ENCODE measurements around the gene MCTP1. TPM values are rescaled to one million over a fixed set of nuclear protein-coding genes. Genes with fewer than 3 reads are reported as not detected.

The MCTP1 gene
- total RNA-seq, 1 donor from 2014 or later: 12.8 TPM

- H3K4me3 ChIP-seq: no peak overlapping the region
- no peaks in the 10 kb centered on the region for H3K27me3 ChIP-seq
- no peak for TF ChIP-seq CTCF (IDR thresholded peaks at IDR 0.05)
- TF ChIP-seq POLR2AphosphoS5 (IDR thresholded peaks at IDR 0.05; ENCODE audit: insufficient read depth in 1 of 2, low read depth in 1 of 2): no peak
- no peak for TF ChIP-seq POLR2A (IDR thresholded peaks at IDR 0.05)
- no peak overlapping the region for H3K27ac ChIP-seq
- no peaks in the 10 kb centered on the region for H3K36me3 ChIP-seq
- no peak for DNase-seq (ENCODE audit: extremely low spot score in 2 of 2)
- H3K4me1 ChIP-seq: no peaks in the 10 kb centered on the region
- intact Hi-C loops (cut with DNase I): no loop called here
- no peaks in the 10 kb centered on the region for H3K9me3 ChIP-seq
These were observed 585.3 kb downstream of the MCTP1 start for GRCh38 chr5:94699562-94699961.

GRCh38 chr5:94698197-94698596 is 586.7 kb downstream of the MCTP1 start:
- no peak for TF ChIP-seq CTCF (IDR thresholded peaks at IDR 0.05)
- no peak for DNase-seq (ENCODE audit: extremely low spot score in 2 of 2)
- Histone ChIP-seq H3K27me3 (no peaks in the 10 kb centered on the region), H3K36me3 (no peaks in the 10 kb centered on the region), H3K4me3 (no peak overlapping the region), H3K4me1 (no peaks in the 10 kb centered on the region), H3K9me3 (no peaks in the 10 kb centered on the region), H3K27ac (no peak overlapping the region)
- intact Hi-C loops (cut with DNase I): no loop called here

- no peaks in the 10 kb centered on the region for H3K36me3 ChIP-seq
These were observed 590.2 kb downstream of the MCTP1 start for GRCh38 chr5:94694671-94695070.

GRCh38 chr5:94693845-94694370 is 591.0 kb downstream of the MCTP1 start:
- intact Hi-C loops (cut with DNase I): no loop called here
- DNase-seq (ENCODE audit: extremely low spot score in 2 of 2): no peak
- H3K4me1 ChIP-seq: no peaks in the 10 kb centered on the region
- H3K27me3 ChIP-seq: no peaks in the 10 kb centered on the region
- H3K4me3 ChIP-seq: no peak overlapping the region
- no peaks in the 10 kb centered on the region for H3K36me3 ChIP-seq
- H3K27ac ChIP-seq: no peak overlapping the region
- TF ChIP-seq CTCF (IDR thresholded peaks at IDR 0.05): no peak
- TF ChIP-seq POLR2AphosphoS5 (IDR thresholded peaks at IDR 0.05; ENCODE audit: insufficient read depth in 1 of 2, low read depth in 1 of 2): no peak
- no peak for TF ChIP-seq POLR2A (IDR thresholded peaks at IDR 0.05)
- H3K9me3 ChIP-seq: no peaks in the 10 kb centered on the region

More at GRCh38 chr5:94694671-94695070, 590.2 kb downstream of the MCTP1 start:
- intact Hi-C loops (cut with DNase I): no loop called here
- Histone ChIP-seq H3K4me3 (no peak overlapping the region), H3K27ac (no peak overlapping the region), H3K9me3 (no peaks in the 10 kb centered on the region), H3K4me1 (no peaks in the 10 kb centered on the region), H3K27me3 (no peaks in the 10 kb centered on the region)
- TF ChIP-seq CTCF (IDR thresholded peaks at IDR 0.05) (no peak), POLR2AphosphoS5 (IDR thresholded peaks at IDR 0.05; ENCODE audit: insufficient read depth in 1 of 2, low read depth in 1 of 2) (no peak), POLR2A (IDR thresholded peaks at IDR 0.05) (no peak)
- no peak for DNase-seq (ENCODE audit: extremely low spot score in 2 of 2)

GRCh38 chr5:94693043-94693822 is 591.7 kb downstream of the MCTP1 start:
- TF ChIP-seq POLR2A (IDR thresholded peaks at IDR 0.05) (no peak), CTCF (IDR thresholded peaks at IDR 0.05) (peak in 1 of 3 experiments; percentile 25)
- Histone ChIP-seq H3K9me3 (no peaks in the 10 kb centered on the region), H3K27ac (no peak overlapping the region), H3K4me1 (no peaks in the 10 kb centered on the region), H3K27me3 (no peaks in the 10 kb centered on the region), H3K36me3 (no peaks in the 10 kb centered on the region), H3K4me3 (no peak overlapping the region)
- intact Hi-C loops (cut with DNase I): no loop called here
- DNase-seq (ENCODE audit: extremely low spot score in 2 of 2): no peak

Data from vagina (tissue), 2 donors.